GM12864 (cell line): ENCODE data around the gene TPD52L2.

Experiments
- DNase-seq: peaks from one replicate; pipeline ENCODE4 v3.0.0-alpha.2; 2011; ENCODE audit warnings: low read depth
- H3K4me3 ChIP-seq: 2 replicates; pipeline ENCODE4 v1.5.1; 2011; ENCODE audit warnings: mild to moderate bottlenecking, low read depth, low read length, control low read depth
- TF ChIP-seq, protein P1 (sequence below): IDR thresholded peaks from 2 replicates; pipeline ENCODE4 v1.5.1; 2011; ENCODE audit warnings: low read depth, mild to moderate bottlenecking, moderate library complexity, low read length, control low read depth, inconsistent platforms; ENCODE audit errors: missing control alignments

TPD52L2 gene

DNA sequence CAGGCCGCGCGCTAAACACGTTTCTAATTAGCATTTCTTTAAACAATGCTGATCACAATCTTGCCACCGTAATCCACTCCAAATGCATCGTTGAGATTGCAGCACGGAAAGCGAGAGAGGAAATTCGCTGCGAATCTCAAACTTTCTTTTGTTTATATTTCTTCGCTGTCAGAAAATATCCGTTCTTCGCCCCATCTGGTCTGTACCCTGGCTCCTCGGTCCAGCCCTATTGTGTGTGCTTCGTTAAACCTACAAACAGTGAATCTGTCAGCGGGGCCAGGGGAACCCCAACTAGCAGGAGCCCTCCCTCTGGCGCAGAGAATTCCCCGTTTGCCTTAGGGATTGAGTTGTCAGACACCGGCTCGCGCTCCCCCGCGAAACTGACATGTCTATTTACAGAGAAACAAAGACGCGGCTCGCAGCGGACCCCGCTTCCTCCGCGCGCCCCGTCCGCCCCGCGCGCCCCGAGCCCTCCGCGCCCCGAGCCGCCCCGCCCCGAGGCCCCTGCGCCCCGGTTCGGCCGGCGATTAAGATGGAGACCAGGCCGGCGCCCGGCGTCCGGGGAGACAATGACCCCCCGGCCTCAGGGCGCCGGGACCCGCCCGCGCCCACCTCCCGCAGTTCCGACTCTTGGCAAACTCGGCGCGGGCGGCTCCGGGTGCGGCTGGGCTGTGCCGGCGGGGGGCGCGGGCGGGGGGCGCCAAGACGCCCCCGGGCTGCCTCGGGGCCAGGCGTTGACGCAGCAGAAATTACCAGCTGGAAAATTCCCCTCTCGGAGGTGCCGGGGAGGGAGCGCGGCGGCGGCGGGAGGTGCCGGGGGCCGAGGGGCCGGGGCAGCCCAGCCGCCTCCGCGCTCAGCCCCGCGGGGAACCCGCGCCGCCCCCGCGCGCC, 34.9 kb upstream of the TPD52L2 start:
- TF ChIP-seq, protein P1, sequence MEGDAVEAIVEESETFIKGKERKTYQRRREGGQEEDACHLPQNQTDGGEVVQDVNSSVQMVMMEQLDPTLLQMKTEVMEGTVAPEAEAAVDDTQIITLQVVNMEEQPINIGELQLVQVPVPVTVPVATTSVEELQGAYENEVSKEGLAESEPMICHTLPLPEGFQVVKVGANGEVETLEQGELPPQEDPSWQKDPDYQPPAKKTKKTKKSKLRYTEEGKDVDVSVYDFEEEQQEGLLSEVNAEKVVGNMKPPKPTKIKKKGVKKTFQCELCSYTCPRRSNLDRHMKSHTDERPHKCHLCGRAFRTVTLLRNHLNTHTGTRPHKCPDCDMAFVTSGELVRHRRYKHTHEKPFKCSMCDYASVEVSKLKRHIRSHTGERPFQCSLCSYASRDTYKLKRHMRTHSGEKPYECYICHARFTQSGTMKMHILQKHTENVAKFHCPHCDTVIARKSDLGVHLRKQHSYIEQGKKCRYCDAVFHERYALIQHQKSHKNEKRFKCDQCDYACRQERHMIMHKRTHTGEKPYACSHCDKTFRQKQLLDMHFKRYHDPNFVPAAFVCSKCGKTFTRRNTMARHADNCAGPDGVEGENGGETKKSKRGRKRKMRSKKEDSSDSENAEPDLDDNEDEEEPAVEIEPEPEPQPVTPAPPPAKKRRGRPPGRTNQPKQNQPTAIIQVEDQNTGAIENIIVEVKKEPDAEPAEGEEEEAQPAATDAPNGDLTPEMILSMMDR, result no peak
- DNase-seq, result no peak
- peak overlapping the region; percentile 48 for H3K4me3 ChIP-seq

DNA sequence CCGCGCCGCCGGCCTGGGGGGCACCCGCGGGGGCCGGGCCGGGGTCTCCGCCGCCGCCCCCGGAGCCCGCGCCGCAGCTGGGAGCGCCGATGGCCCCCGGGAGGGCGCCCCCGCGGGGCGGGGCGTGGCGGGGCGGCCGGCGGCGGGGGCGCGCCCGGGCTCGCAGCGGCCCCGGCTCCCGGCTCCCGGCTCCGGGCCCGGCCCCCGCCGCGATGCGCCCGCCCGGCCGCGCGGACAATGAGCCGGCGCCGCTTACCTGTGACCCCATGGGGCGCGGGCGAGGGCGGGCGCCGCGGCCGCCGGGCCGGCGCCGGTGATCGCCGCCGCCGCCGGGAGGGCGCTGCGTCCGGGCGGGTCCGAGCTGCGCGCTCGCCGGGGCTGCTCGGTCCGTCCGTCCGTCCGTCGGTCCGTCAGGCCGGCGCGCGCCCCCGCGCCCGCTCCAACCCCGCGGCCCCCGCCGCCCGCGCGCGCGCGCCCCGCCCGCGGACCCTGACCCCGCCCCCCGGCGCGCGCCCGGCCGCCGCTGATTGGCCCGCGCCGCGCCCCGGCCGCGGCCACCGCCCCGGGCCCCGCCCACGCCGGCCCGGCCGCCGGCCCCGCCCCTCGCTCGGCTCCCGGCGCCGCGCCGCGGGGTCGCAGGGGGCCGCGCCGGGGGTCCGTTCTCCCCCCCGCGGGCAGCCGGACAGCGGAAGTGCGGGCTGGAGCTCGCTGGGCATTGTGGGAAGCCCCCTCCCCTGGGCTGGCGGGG, 34.1 kb upstream of the TPD52L2 start, which contains the start of gene ZBTB46:
Gene ZBTB46, minus strand, starts transcription at position 424 of the 748 bp plus-strand sequence. CDS start 40,507 bp downstream, outside the sequence.
- no peak for DNase-seq
- TF ChIP-seq, protein P1, result no peak
- H3K4me3 ChIP-seq, result peak within 1 kb of the TSS; percentile 49

DNA sequence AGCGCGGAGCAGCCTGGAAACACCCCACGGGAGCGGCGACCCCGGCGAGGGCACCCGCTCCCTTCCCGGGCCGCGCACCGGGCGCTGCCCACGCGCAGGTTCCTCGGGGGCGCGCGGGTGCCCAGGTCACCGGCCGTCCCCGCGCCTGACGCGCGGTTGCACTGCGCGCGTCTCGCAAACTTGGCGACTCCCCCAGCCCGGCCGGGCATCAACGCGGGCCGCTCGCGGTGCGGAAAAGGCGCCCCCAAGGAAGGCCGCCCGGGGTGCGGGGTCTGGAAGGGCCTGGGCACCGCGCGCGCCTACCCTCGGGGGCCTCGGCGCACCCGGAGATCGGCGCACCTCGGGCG, 33.5 kb upstream of the TPD52L2 start:
- DNase-seq, result no peak
- peak overlapping the region; percentile 49; the same call in 1 of the 2 replicates for H3K4me3 ChIP-seq

DNA sequence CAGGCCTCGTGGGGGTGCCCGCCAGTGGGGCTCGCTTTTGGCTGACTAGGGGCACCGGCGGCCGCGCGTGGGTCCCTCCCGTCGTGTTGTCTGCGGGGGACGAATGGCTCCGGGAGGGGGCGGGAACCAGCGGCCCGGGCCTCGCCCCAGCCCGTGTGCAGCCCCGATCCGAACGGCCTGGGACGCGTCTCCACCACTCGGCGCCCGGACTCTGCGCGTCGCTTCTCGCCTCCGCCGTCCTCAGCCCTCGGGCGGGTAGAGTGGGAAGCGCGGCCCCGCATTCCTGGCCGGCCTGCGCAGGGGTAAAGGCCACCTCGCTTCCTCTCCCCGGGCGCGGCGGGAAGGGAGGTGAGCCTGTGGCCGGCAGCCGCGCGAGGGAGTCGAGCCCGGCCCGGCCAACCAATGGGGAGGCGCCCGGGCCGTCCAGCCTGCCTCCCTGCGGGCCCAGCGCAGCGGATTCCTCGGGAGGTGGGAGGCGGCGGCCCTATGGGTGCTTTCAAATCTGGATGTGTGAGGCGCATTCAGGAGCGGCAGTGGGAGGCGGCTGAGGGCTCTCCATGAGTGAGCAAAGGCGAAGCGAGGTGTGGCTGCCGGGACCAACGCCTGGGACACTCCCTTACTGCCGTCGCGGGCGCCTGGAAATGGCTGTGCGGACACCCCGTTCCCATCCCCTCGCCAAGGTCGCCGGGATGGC, 32.9 kb upstream of the TPD52L2 start:
- no peak for DNase-seq
- TF ChIP-seq, protein P1, result no peak
- no peak overlapping the region; the same call in 1 of the 2 replicates for H3K4me3 ChIP-seq

More for the DNA sequence above, 33.5 kb upstream of the TPD52L2 start:
- TF ChIP-seq, protein P1, result no peak

DNA sequence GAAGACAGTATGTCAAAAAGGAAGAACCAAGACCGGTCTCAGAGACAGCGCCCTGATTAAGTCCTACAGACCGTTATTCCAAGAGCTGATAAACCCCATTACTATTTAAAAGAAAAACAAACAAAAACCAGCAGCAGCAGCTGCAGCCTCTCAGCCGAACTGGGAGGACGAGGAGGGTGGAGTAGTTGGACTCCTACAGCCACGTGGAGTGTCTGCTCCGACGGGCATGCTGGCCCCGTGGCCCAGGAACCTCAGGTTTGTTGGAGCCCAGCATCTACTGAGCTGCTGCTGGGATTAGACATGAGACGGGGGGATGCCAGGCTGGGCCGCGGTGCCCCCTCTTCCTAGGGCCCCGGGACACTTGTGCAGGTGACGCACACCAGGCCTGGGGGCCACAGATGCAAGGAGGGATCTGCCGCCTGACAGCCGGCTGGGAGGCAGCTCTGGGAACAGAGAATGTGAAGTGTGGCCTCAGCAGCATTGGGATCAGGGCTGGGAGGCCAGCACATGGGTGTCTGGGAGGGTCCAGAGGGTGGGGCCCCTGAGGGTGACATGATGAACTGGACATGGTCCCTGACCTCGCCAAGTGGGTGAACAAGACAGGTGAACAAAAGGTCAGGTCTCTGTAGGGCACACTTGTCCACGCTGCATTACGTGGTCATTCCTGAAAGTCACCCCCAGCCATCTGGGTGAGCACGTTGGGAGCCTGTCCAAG, 31.1 kb upstream of the TPD52L2 start:
- no peak overlapping the region for H3K4me3 ChIP-seq
- no peak for DNase-seq
- TF ChIP-seq, protein P1, result no peak

DNA sequence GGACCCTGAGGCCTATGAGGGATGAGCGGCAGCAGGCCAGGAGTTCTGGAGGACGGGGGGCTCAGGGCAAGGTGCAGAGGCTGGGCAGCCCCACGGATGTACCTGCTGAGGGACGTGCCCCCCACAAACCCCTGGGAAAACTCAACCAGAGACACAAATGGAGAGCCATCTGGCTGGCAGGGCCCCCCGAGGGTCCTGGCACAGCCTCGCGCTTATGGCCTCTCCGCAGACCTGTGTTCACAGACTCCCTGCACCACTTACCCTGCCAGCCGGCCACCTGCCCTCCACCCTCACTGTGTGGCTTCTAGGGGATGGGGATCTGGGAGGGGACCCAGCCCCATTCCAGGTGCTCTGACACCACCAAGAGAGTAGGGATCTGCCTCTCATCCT, 30.6 kb upstream of the TPD52L2 start:
- DNase-seq, result no peak
- TF ChIP-seq, protein P1, result no peak

More for the DNA sequence above, 30.6 kb upstream of the TPD52L2 start:
- H3K4me3 ChIP-seq, result no peak overlapping the region
